ENCODE data around the gene LOXL4. TPM values are rescaled to one million over a fixed set of nuclear protein-coding genes. Genes with fewer than 3 reads are reported as not detected.
"Not testable (repeated sequence)": the region's sequence is repeated elsewhere in the genome, so short reads cannot be mapped to it uniquely, and the experiment has no call there.

LOXL4 gene
- total RNA-seq, 1 donor from 2014 or later: not detected

GRCh38 chr10:98231417-98231816, 36.6 kb downstream of the LOXL4 start:
- DNase-seq: no peak
- H3K27me3 Mint-ChIP-seq: no peaks in the 10 kb centered on the region
- H3K27ac Mint-ChIP-seq: no peak overlapping the region
- H3K4me1 Mint-ChIP-seq: peaks cover 12% of the 10 kb centered on the region
- H3K9me3 Mint-ChIP-seq: peaks cover 5% of the 10 kb centered on the region
- H3K4me3 Mint-ChIP-seq: no peak overlapping the region
- peaks cover 40% of the 10 kb centered on the region for H3K36me3 Mint-ChIP-seq (ENCODE audit: low read depth)
- intact Hi-C loops (cut with micrococcal nuclease): no loop called here

GRCh38 chr10:98228266-98228665, 39.7 kb downstream of the LOXL4 start:
- H3K27me3 Mint-ChIP-seq; intact Hi-C loops (cut with micrococcal nuclease): not testable (repeated sequence)
- peaks cover 35% of the 10 kb centered on the region for H3K36me3 Mint-ChIP-seq (ENCODE audit: low read depth)

DNA sequence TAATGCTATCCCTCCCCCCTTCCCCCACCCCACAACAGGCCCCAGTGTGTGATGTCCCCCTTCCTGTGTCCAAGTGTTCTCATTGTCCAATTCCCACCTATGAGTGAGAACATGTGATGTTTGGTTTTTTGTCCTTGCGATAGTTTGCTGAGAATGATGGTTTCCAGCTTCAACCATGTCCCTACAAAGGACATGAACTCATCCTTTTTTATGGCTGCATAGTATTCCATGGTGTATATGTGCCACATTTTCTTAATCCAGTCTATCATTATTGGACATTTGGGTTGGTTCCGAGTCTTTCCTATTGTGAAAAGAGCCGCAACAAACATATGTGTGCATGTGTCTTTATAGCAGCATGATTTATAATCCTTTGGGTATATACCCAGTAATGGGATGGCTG, 40.3 kb downstream of the LOXL4 start:
- H3K4me1 Mint-ChIP-seq: peaks cover 16% of the 10 kb centered on the region
- H3K27me3 Mint-ChIP-seq; intact Hi-C loops (cut with micrococcal nuclease); H3K4me3 Mint-ChIP-seq; DNase-seq: not testable (repeated sequence)
- peaks cover 11% of the 10 kb centered on the region for H3K9me3 Mint-ChIP-seq
- H3K27ac Mint-ChIP-seq: peak overlapping the region; percentile 56
- H3K36me3 Mint-ChIP-seq (ENCODE audit: low read depth): peaks cover 36% of the 10 kb centered on the region

More at GRCh38 chr10:98228266-98228665, 39.7 kb downstream of the LOXL4 start:
- peaks cover 15% of the 10 kb centered on the region for H3K4me1 Mint-ChIP-seq
- H3K4me3 Mint-ChIP-seq, DNase-seq: not testable (repeated sequence)
- peak overlapping the region; percentile 56 for H3K27ac Mint-ChIP-seq
- H3K9me3 Mint-ChIP-seq: peaks cover 11% of the 10 kb centered on the region

DNA sequence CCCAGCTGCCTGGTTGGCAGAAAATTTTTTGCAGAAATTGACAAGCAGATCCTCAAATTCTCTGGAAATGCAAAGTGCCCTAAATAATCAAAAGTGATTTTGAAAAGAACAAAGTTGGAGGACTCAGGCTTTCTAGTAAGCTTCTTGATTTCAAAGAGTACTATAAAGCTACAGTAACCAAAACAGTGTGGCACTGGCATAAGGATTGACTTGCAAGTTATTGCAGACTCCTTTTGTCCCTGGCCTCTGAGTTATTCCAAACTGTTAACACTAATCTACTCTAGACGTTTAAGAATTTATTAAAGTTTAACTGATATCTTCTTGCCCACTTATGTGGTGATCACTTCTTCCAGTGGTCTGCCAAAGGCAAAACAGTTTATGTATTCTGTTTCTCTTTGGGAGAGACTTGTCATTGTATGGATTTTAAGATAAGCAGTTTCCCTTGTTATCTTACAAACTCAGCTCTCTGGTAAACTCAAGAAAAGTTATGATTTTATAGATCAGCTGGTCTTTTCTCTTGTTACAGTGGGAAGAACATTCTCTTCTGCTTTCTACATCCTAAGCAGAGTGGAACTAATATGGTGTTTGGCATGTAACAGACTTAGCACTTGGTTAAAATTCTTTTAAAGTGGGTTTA, 41.4 kb downstream of the LOXL4 start:
- peaks cover 16% of the 10 kb centered on the region for H3K4me1 Mint-ChIP-seq

DNA sequence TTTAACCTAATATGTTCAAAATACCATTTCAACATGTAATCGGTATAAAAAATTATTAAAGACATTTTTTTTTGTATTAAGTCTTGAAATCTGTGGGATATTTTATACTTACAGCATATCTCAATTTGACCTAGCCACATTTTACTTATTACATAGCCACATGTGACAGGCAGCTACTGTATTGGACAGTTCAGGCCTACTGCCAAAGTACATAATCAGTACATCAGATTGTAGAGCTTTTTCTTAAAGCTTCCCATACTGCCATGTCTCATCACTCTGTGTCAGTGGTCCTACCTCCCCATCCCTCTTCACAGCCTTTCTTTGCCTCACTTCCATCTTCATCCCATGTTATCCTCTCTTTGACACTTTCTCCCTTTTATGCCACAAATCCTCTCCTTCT, 43.0 kb downstream of the LOXL4 start:
- peaks cover 16% of the 10 kb centered on the region for H3K4me1 Mint-ChIP-seq
- intact Hi-C loops (cut with micrococcal nuclease): no loop called here
- no peak for DNase-seq
- H3K36me3 Mint-ChIP-seq (ENCODE audit: low read depth): peaks cover 28% of the 10 kb centered on the region
- H3K27me3 Mint-ChIP-seq: no peaks in the 10 kb centered on the region
- H3K9me3 Mint-ChIP-seq: peaks cover 6% of the 10 kb centered on the region
- no peak overlapping the region for H3K27ac Mint-ChIP-seq
- H3K4me3 Mint-ChIP-seq: no peak overlapping the region

More for the DNA sequence above, 41.4 kb downstream of the LOXL4 start:
- H3K36me3 Mint-ChIP-seq (ENCODE audit: low read depth): peaks cover 35% of the 10 kb centered on the region
- H3K4me3 Mint-ChIP-seq: no peak overlapping the region
- DNase-seq: no peak
- H3K27ac Mint-ChIP-seq: no peak overlapping the region
- peaks cover 11% of the 10 kb centered on the region for H3K9me3 Mint-ChIP-seq
- intact Hi-C loops (cut with micrococcal nuclease): no loop called here
- no peaks in the 10 kb centered on the region for H3K27me3 Mint-ChIP-seq

- Mint-ChIP-seq H3K4me3 (no peak overlapping the region), H3K4me1 (peaks cover 15% of the 10 kb centered on the region), H3K27me3 (no peaks in the 10 kb centered on the region), H3K27ac (no peak overlapping the region), H3K36me3 (ENCODE audit: low read depth) (peaks cover 33% of the 10 kb centered on the region), H3K9me3 (peaks cover 11% of the 10 kb centered on the region)
- intact Hi-C loops (cut with micrococcal nuclease): no loop called here
- no peak for DNase-seq
Measured at GRCh38 chr10:98224509-98224908, 43.5 kb downstream of the LOXL4 start.

DNA sequence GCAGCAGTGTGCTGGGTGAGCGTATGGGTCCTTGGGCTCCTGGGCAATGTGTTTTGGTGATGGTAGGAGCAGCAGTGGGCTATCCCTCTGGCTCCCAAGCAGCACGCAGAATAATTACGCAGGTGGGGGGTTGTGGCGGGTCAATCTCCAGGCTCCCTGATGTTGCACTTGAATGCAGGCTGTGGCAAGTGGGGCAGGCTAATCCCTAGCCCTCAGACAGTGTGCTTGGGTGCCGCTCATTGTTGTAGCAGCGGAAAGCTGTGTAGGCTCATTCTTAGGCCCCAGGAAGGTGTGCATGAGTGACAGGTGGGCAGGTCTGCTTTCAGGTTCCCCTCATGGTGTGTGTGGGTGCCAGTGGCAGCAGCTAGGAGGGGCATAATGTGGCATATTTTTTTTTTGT, 44.1 kb downstream of the LOXL4 start:
- peaks cover 34% of the 10 kb centered on the region for H3K36me3 Mint-ChIP-seq (ENCODE audit: low read depth)
- peaks cover 15% of the 10 kb centered on the region for H3K9me3 Mint-ChIP-seq
- H3K27ac Mint-ChIP-seq: no peak overlapping the region
- DNase-seq: no peak
- intact Hi-C loops (cut with micrococcal nuclease): no loop called here
- H3K4me1 Mint-ChIP-seq: peaks cover 11% of the 10 kb centered on the region
- H3K4me3 Mint-ChIP-seq: no peak overlapping the region
- H3K27me3 Mint-ChIP-seq: no peaks in the 10 kb centered on the region

DNA sequence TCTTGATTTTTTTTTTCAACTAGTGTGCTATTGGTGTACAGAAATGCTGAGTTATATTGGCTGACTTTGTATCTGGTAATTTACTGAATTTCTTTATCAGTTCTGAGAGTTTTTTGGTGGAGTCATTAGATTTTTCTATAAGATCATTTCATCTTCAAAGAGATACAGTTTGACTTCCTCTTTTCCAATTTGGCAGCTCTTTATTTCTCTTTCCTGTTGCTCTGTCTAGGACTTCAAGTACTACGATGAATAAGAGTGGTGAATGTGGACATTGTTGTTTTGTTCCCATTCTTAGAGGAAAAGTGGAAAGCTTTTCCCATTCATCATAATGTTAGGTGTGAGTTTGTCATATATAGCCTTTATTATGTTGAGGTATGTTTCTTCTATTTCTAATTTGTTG, 50.2 kb downstream of the LOXL4 start:
- peaks cover 43% of the 10 kb centered on the region for H3K36me3 Mint-ChIP-seq (ENCODE audit: low read depth)
- H3K27ac Mint-ChIP-seq: no peak overlapping the region
- H3K27me3 Mint-ChIP-seq: no peaks in the 10 kb centered on the region
- no peak overlapping the region for H3K4me3 Mint-ChIP-seq
- peaks cover 13% of the 10 kb centered on the region for H3K9me3 Mint-ChIP-seq
- H3K4me1 Mint-ChIP-seq: no peaks in the 10 kb centered on the region
- DNase-seq: no peak
- intact Hi-C loops (cut with micrococcal nuclease): loop anchor here (10.0 kb wide), 1 partner anchor 73 kb away; no protein-coding TSS in a partner anchor

DNA sequence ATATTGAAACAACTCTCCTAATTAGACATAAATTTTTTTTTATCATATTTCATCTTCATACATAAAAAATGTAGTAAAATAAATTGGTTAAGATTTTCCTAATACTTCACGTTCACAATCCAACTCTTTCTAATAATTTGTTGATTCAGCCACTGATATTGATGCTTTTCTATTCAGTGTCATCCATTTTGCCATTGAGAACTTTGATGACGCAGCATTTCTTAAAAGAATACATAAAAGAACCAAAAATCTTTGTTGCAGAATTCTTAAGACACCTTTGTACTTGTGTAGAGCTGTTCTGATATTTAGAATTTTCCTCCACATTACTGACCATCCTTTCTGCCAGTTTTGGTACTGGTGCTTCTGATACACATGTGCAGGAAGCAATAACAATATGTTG, 52.6 kb downstream of the LOXL4 start:
- H3K36me3 Mint-ChIP-seq (ENCODE audit: low read depth): peaks cover 52% of the 10 kb centered on the region
- intact Hi-C loops (cut with micrococcal nuclease): loop anchor here (10.0 kb wide), 1 partner anchor 71 kb away; no protein-coding TSS in a partner anchor
- no peak overlapping the region for H3K4me3 Mint-ChIP-seq
- DNase-seq: no peak
- H3K27ac Mint-ChIP-seq: no peak overlapping the region
- H3K27me3 Mint-ChIP-seq: no peaks in the 10 kb centered on the region
- peaks cover 13% of the 10 kb centered on the region for H3K9me3 Mint-ChIP-seq
- peaks cover 7% of the 10 kb centered on the region for H3K4me1 Mint-ChIP-seq

- Mint-ChIP-seq H3K4me3 (no peak overlapping the region), H3K4me1 (peaks cover 7% of the 10 kb centered on the region), H3K27me3 (no peaks in the 10 kb centered on the region), H3K36me3 (ENCODE audit: low read depth) (peaks cover 53% of the 10 kb centered on the region), H3K9me3 (peaks cover 4% of the 10 kb centered on the region), H3K27ac (no peak overlapping the region)
- intact Hi-C loops (cut with micrococcal nuclease): loop anchor here (10.0 kb wide), 1 partner anchor 69 kb away; no protein-coding TSS in a partner anchor
- no peak for DNase-seq
Measured at GRCh38 chr10:98213740-98214139, 54.3 kb downstream of the LOXL4 start.

GRCh38 chr10:98212196-98212595, 55.8 kb downstream of the LOXL4 start:
- H3K4me1 Mint-ChIP-seq: peaks cover 7% of the 10 kb centered on the region
- intact Hi-C loops (cut with micrococcal nuclease): loop anchor here (10.0 kb wide), 1 partner anchor 67 kb away; no protein-coding TSS in a partner anchor
- H3K9me3 Mint-ChIP-seq: peaks cover 4% of the 10 kb centered on the region
- H3K36me3 Mint-ChIP-seq (ENCODE audit: low read depth): peaks cover 52% of the 10 kb centered on the region
- DNase-seq: no peak
- no peaks in the 10 kb centered on the region for H3K27me3 Mint-ChIP-seq
- H3K27ac Mint-ChIP-seq: no peak overlapping the region
- H3K4me3 Mint-ChIP-seq: no peak overlapping the region

DNA sequence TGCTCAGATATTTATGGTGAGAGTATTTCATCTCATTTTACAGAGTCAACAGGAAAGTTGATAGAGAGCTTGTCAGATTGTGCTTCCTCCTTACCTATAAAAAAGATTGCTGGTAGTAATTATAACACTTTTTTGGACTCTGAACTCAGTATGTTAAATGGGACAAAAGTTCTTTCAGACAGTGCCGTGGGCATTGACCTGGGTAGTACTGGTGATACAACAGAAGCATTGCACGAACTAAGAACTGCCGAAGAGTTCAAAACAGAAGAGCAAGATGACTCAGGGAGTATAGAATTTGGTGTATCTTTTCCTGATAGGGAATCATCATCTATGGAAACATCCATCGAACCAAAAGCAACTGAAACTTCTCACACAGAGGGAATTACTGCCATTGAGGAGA, 58.6 kb downstream of the LOXL4 start:
- peaks cover 8% of the 10 kb centered on the region for H3K4me1 Mint-ChIP-seq
- no peak overlapping the region for H3K4me3 Mint-ChIP-seq
- intact Hi-C loops (cut with micrococcal nuclease): no loop called here
- no peak for DNase-seq
- peaks cover 48% of the 10 kb centered on the region for H3K36me3 Mint-ChIP-seq (ENCODE audit: low read depth)
- H3K27me3 Mint-ChIP-seq: no peaks in the 10 kb centered on the region
- no peak overlapping the region for H3K27ac Mint-ChIP-seq
- no peaks in the 10 kb centered on the region for H3K9me3 Mint-ChIP-seq

- DNase-seq: no peak
- Mint-ChIP-seq H3K27me3 (no peaks in the 10 kb centered on the region), H3K9me3 (no peaks in the 10 kb centered on the region), H3K36me3 (ENCODE audit: low read depth) (peaks cover 46% of the 10 kb centered on the region), H3K4me1 (peaks cover 8% of the 10 kb centered on the region), H3K4me3 (no peak overlapping the region), H3K27ac (no peak overlapping the region)
- intact Hi-C loops (cut with micrococcal nuclease): no loop called here
Measured at GRCh38 chr10:98208925-98209324, 59.1 kb downstream of the LOXL4 start.

GRCh38 chr10:98205351-98205750, 62.6 kb downstream of the LOXL4 start:
- Mint-ChIP-seq H3K27me3 (no peaks in the 10 kb centered on the region), H3K4me3 (no peak overlapping the region), H3K27ac (no peak overlapping the region), H3K4me1 (peaks cover 2% of the 10 kb centered on the region), H3K9me3 (no peaks in the 10 kb centered on the region), H3K36me3 (ENCODE audit: low read depth) (peaks cover 28% of the 10 kb centered on the region)
- intact Hi-C loops (cut with micrococcal nuclease): no loop called here
- no peak for DNase-seq

- H3K36me3 Mint-ChIP-seq (ENCODE audit: low read depth): peaks cover 9% of the 10 kb centered on the region
- peaks cover 2% of the 10 kb centered on the region for H3K4me1 Mint-ChIP-seq
- no peaks in the 10 kb centered on the region for H3K9me3 Mint-ChIP-seq
- no peaks in the 10 kb centered on the region for H3K27me3 Mint-ChIP-seq
- no peak overlapping the region for H3K4me3 Mint-ChIP-seq
- DNase-seq: no peak
- intact Hi-C loops (cut with micrococcal nuclease): no loop called here
- no peak overlapping the region for H3K27ac Mint-ChIP-seq
Measured at GRCh38 chr10:98202378-98202777, 65.6 kb downstream of the LOXL4 start.

Measured in activated CD4-positive, alpha-beta T cell treated with anti-CD3 and anti-CD28 coated beads, Interleukin-2, amount 10 ng/mL, durations not matched to agents 24 days and 14 days (primary cell).